AG20443 (cell line): ENCODE measurements around the gene RCAN2.

Experiments used
- DNase-seq: peaks from one replicate; pipeline ENCODE4 v3.0.0; 2012; ENCODE audit warnings: low spot score, mixed read lengths

Gene RCAN2

GRCh38 chr6:46291275-46291633 is 200.0 kb downstream of the RCAN2 start:
- DNase-seq: no peak

GRCh38 chr6:46290421-46291274 is 200.6 kb downstream of the RCAN2 start:
- no peak for DNase-seq

- DNase-seq: no peak
Measured at GRCh38 chr6:46289898-46290297, 201.4 kb downstream of the RCAN2 start.

- DNase-seq: no peak
Measured at GRCh38 chr6:46288835-46289234, 202.4 kb downstream of the RCAN2 start.

GRCh38 chr6:46287681-46288080 is 203.6 kb downstream of the RCAN2 start:
- no peak for DNase-seq

GRCh38 chr6:46287043-46287442 is 204.2 kb downstream of the RCAN2 start:
- DNase-seq: no peak

GRCh38 chr6:46284475-46284874 is 206.8 kb downstream of the RCAN2 start:
- no peak for DNase-seq

- no peak for DNase-seq
Measured at GRCh38 chr6:46281110-46281509, 210.1 kb downstream of the RCAN2 start.

GRCh38 chr6:46279874-46280273 is 211.4 kb downstream of the RCAN2 start:
- DNase-seq: peak; percentile 22

- DNase-seq: no peak
Measured at GRCh38 chr6:46276576-46277142, 214.6 kb downstream of the RCAN2 start.

- no peak for DNase-seq
Measured at GRCh38 chr6:46274502-46274901, 216.7 kb downstream of the RCAN2 start.

- no peak for DNase-seq
Measured at GRCh38 chr6:46273911-46274310, 217.3 kb downstream of the RCAN2 start.

GRCh38 chr6:46271728-46272127 is 219.5 kb downstream of the RCAN2 start:
- no peak for DNase-seq

GRCh38 chr6:46271107-46271506 is 220.1 kb downstream of the RCAN2 start:
- DNase-seq: no peak

- DNase-seq: no peak
Measured at GRCh38 chr6:46270336-46270735, 220.9 kb downstream of the RCAN2 start.

GRCh38 chr6:46269447-46270229 is 221.6 kb downstream of the RCAN2 start:
- DNase-seq: no peak

- DNase-seq: no peak
Measured at GRCh38 chr6:46267515-46267914, 223.7 kb downstream of the RCAN2 start.

- no peak for DNase-seq
Measured at GRCh38 chr6:46265373-46265772, 225.9 kb downstream of the RCAN2 start.

GRCh38 chr6:46263707-46264086 is 227.6 kb downstream of the RCAN2 start:
- DNase-seq: peak; percentile 76

- no peak for DNase-seq
Measured at GRCh38 chr6:46262928-46263706, 228.1 kb downstream of the RCAN2 start.

- DNase-seq: no peak
Measured at GRCh38 chr6:46258249-46258648, 233.0 kb downstream of the RCAN2 start.

GRCh38 chr6:46255528-46255927 is 235.7 kb downstream of the RCAN2 start:
- DNase-seq: no peak
